HG03442 (cell line): ENCODE results near the gene DNAJC6.
"Not testable (repeated sequence)": the region's sequence is repeated elsewhere in the genome, so short reads cannot be mapped to it uniquely, and the experiment has no call there.

Experiments
- ATAC-seq: cut with Tn5 transposase; IDR thresholded peaks from one replicate; pipeline ENCODE4 v1.9.1; 2021; ENCODE audit warnings: mild to moderate bottlenecking, moderate library complexity; ENCODE audit not compliant: unreplicated experiment

DNAJC6 gene

GRCh38 chr1:65309304-65310077 lies at the start of gene DNAJC6:
DNAJC6 (plus strand) TSS chr1:65309543; CDS start chr1:65309746, 203 bp downstream.
- peak; percentile 55 for ATAC-seq

- ATAC-seq = no peak
Observed at GRCh38 chr1:65259816-65260215, 49.5 kb upstream of the DNAJC6 start.

DNA sequence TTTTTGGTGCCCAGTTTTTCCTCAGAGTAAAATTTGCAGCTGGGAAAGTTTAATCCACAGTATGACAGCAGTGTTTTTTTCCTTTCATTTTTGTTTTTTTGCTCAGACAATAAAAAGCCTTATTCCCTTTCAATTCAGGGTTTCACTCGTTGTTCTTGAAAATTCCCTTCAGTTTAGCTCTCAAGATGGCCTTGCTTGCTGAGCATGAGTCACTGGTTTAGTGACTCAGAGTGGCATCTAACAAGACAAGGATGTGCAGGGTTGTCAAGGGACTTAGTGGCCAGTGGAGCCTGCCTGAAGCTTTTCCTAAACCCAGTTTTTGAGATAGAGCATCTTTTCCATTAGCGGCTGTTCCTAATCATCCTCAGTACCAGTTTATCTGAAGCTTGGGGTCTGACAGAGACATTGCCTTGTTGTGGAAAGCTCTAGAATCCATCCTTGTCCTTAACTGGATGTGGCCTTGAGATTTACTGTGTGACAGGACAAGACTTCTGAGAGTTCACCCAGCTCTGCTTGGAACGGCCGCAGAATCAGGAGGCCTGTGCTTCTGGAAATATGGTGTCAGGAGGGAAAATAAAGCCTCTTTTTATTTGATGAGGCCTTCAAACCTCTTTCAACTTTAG lies 48.4 kb upstream of the DNAJC6 start:
- ATAC-seq = peak; percentile 74

- no peak for ATAC-seq
Observed at GRCh38 chr1:65263286-65263685, 46.1 kb upstream of the DNAJC6 start.

DNA sequence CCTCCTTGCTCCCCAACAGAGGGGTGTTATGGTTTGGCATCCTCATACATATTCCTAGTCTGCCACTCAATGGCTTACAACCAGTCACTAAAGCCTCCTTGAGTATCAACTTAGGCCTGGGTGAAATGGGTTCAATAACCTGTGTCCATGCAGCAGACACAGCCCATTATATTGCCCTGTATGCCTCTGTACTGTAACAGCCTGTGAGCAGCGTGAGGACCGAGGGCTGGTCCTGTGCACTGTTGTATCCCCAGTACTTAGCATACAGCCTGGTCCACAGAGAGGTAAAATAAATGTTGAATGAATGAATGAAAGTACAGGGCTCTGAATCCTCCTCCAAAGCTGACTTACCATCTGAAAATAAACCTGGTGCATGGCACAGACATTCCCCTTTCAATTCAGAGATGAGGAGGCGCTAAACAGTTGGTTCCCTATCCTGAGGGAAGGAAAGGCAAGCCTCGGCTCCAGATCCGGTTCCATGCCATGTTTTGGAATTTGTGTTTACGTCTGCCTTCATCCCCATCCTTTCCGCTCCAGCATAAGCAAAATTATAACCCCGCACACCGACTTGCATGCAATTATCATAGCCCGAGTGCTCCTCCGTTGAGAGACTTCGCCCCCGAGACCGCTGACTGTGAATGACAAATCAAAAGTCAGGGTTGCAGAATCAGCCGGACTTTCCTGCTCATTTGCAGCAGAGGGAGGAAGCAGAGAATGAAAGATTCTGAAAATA lies 45.0 kb upstream of the DNAJC6 start:
- no peak for ATAC-seq

GRCh38 chr1:65265296-65265650 lies 44.1 kb upstream of the DNAJC6 start:
- no peak for ATAC-seq

DNA sequence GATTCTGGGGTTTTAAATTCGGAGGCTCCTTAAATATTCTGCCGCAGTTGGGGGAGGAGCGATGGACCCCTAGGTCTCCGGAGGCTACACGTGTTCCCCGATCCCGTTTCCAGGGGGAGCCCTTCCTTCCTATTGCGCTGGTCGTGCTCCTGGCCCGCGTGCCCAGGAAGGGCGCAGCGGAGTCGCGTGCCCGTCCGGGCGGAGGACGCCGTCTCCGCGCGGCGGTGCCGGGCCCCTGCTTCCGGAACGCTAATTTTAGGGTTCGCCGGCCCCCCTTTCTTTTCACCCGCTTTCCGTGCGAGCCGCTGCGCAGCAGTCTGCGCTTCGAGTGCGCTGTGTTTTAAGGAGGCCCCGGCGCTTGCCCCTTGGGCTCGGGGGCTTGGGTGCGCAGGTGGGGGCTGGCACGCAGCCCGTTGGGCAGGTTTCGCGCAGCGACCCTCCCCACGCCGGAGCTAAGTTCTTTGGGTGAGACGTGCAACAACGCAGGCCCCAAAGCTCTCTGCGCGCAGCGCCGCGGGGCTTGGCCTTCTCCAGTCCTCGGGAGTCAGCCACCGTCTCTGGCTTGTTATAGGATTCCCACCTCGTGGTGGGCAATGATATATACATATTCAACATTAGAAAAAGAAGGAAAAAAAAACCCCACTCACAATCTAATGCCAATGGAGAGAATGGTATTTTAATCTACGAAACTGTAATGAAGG lies 43.5 kb upstream of the DNAJC6 start:
- ATAC-seq = no peak

- no peak for ATAC-seq
Observed at GRCh38 chr1:65266476-65266875, 42.9 kb upstream of the DNAJC6 start.

DNA sequence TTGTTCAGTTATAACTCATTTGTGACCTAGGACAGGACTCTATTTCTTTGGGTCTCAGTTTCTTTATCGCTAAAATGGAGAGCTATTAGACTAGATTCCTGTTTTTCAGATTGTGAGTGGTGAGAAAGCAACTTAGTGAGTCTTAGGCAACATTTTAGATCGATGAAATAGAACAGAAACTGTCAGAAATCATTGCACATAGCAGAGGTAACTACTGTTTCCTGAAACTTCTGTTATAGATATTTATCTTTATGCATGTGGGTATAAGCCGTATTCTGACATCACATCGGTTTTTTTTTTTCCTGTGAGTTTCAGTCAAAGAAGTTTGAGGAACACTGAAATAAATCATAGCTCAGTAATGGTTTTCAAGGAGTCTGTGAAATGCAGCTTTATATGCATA lies 42.1 kb upstream of the DNAJC6 start:
- no peak for ATAC-seq

DNA sequence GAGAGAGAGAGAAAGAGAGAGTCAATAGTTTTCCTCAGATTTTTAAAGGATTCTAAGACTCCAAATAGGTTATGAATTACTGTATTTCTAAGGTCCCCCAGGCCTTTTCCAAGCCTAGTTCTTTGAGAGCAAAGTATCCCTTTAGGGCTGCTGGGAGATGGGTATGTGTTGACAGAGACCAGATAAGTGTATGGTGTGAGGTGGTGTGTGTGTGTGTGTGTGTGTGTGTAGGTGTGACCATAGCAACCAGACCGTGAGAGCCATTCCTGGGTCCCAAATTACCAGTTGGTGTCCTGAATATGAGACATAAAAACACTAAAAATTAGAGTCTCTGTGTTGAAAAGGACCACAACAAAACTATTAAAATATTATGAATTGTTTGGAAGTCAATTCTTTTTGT lies 41.7 kb upstream of the DNAJC6 start:
- no peak for ATAC-seq

DNA sequence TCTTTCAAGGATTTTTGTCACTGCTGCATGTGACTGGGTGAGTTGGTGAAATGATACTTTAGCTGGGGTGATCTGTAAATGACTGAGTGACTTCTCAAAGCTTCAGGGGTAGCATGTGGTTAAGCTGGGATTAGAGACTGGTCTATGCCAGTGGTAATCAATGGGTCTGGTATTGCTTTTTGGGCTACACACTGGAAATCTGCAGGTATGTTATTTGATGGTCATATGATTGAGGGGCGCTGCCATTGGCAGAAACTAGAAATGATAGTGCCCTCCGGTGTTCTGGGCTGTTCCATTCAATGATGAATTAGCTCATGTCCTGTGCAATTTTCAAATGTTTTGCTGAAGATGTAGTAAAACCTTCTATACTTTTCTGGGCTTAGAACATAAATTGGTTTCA lies 39.7 kb upstream of the DNAJC6 start:
- ATAC-seq = no peak

GRCh38 chr1:65276197-65276939 lies 33.0 kb upstream of the DNAJC6 start:
- no peak for ATAC-seq

DNA sequence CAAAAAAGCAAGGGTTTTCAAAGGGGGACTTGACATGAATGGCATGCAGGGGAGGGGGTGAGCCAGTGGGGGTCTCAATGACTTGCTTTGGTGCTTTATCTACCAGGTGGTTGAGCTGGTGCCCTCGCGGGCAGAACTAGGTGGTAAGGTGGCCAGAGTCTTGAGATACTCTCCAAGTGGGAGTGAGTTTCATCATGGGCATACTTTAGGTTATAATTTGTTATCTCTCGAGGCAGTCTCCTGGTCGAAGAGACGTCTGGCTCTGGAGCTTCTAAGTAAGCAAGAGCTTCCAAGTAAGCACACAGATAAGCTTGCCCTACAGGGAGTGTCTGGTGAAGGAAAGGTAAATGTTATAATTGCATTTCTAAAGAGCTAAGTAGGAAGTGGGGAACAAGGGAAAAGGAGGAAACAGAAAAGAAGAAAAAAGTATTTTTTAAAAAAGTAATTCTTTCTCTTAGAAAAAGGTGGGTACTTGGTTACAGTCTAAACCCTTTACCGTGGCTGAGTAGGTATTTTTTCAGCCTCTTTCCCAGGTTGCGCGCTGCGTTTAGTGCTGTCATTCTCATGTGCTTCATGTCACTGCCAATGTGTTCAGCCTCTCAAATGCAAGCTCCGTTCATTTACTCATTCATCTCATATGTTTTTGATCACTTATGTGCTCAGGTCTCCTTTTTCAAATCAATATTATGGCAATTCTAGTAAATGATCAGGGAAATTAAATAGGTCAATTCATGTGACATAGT lies 31.6 kb upstream of the DNAJC6 start:
- ATAC-seq = no peak

DNA sequence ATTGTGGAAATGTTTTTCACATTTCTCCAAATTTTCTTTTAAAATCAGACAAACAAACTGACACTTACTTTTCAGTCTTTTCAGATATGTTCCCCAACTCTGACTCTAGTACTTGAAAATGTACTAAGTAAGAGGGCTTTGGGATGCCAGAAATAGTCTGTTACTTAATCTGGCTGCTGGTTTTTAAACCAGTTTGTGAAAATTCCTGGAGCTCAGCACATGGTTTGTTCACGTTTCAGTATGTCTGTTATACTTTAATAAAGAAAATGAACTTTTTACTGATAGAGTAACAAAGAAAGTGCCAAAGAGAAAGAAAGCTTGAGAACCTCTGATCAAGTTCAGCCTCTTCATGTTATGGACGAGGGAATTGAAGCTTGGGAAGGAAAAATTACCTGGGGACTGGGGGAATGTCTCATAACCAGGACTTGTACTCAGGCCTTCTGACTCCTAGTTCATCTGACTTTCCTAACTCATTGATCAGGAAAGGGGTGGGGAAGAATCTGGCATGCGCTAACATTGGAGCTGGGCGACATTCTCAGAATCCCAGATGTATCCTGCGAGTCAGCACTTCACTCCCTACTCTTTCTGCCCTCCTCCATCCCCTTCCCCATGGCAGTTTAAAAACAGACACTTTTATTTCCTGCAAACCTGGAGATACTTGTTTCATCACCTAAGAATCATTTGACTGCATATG lies 30.8 kb upstream of the DNAJC6 start:
- no peak for ATAC-seq

DNA sequence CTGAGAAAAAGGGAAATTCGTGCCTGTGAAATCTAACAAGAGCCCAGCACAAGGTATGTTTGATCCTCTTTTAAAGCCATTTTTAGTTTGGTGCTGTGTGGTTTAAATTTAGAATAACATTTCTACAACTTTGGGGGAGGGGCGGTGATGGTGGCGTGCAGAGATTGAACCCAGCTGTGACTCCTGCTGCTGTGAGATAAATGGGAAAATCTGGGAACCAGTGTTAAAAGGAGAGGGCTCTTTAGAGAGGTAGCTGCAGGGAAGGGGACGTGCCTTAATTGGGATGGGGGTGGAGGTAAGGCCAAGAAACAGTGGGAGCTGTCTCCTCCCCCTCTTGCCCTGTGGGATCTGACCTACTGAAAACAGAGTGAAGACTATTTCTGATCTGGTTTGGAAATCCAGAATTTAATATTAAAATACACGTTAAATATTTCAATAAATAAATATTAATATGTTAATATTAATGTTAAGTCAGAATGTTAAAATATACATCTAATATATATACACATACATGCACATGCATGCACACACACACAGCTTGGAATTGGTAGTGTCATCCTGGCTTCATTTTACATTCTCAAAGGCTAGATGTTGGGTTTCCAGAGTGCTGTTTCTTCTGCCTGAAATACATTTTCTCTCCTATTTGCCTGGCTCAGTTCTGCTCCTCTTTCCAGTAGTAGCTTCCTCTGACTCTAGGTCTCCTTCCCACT lies 30.1 kb upstream of the DNAJC6 start:
- ATAC-seq = no peak

DNA sequence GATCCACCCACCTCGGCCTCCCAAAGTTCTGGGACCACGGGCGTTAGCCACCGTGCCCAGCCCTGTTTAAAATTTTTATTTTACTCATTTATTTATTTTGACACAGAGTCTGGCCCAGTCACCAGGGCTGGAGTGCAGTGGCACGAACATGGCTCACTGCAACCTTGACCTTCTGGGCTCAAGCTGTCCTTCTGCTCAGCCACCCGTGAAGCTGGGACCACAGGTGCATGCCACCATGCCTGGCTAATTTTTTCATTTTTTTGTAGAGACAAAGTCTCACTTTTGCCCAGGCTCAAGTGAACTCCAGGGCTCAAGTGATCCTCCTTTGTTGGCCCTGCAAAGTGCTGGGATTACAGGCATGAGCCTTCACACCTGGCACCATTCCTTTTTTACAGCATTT lies 27.5 kb upstream of the DNAJC6 start:
- ATAC-seq = no peak

- no peak for ATAC-seq
Observed at GRCh38 chr1:65284229-65284628, 25.1 kb upstream of the DNAJC6 start.

DNA sequence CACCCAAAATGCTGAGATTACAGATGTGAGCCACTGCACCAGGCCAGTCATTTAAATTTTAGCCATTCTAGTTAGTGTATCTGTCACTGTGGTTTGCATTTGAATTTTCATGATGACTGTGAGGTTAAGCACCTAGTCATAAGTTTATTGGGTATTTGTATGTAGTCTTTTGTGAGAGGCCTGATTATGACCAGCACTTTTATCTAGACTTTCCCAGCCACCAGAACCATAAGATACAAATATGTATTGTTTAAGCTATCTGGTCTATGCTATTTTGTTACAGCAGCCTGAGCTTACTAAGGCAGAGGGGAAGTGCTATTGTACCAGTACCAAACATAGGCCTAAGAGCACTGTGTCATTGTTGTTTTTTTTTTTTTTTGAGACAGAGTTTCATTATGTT lies 19.9 kb upstream of the DNAJC6 start:
- ATAC-seq = peak; percentile 90

- ATAC-seq = not testable (repeated sequence)
Observed at GRCh38 chr1:65291818-65292217, 17.5 kb upstream of the DNAJC6 start.
